GM23248 (cell line): ENCODE measurements around the gene CPOX. TPM values are rescaled to one million over a fixed set of nuclear protein-coding genes. Genes with fewer than 3 reads are reported as not detected.

Experiments
- DNase-seq: peaks from one replicate; pipeline ENCODE4 v3.0.0-alpha.2; 2015
- H2AFZ ChIP-seq: fragments of 200-600 bp; sonication (generic); 2 replicates; pipeline ENCODE4 v1.6.1; 2016; ENCODE audit warnings: antibody characterized with exemption
- H3F3A ChIP-seq: fragments of 200-600 bp; sonication (generic); 2 replicates; pipeline ENCODE4 v1.6.1; 2016; ENCODE audit warnings: mild to moderate bottlenecking, antibody characterized with exemption, mixed run types; ENCODE audit not compliant: insufficient read depth
- H3K27ac ChIP-seq: fragments of 200-600 bp; sonication (generic); 2 replicates; pipeline ENCODE4 v1.5.1; 2016; ENCODE audit warnings: mild to moderate bottlenecking
- H3K27me3 ChIP-seq: fragments of 200-600 bp; sonication (generic); replicated peaks from 2 replicates; pipeline ENCODE4 v1.6.1; 2016; ENCODE audit warnings: mild to moderate bottlenecking; ENCODE audit not compliant: insufficient read depth
- H3K36me3 ChIP-seq: fragments of 200-600 bp; sonication (generic); 2 replicates; pipeline ENCODE4 v1.6.1; 2016; ENCODE audit warnings: low read depth, mild to moderate bottlenecking
- H3K4me1 ChIP-seq: fragments of 200-600 bp; sonication (generic); 2 replicates; pipeline ENCODE4 v1.6.1; 2016; ENCODE audit warnings: mild to moderate bottlenecking; ENCODE audit not compliant: insufficient read depth
- H3K4me2 ChIP-seq: fragments of 200-600 bp; sonication (generic); one replicate; pipeline ENCODE4 v1.6.1; 2016; ENCODE audit warnings: mild to moderate bottlenecking; ENCODE audit not compliant: unreplicated experiment
- H3K4me3 ChIP-seq: fragments of 200-600 bp; sonication (generic); 2 replicates; pipeline ENCODE4 v1.5.1; 2016; ENCODE audit warnings: mild to moderate bottlenecking
- H3K79me2 ChIP-seq: fragments of 200-600 bp; sonication (generic); 2 replicates; pipeline ENCODE4 v1.6.1; 2016; ENCODE audit warnings: mild to moderate bottlenecking; ENCODE audit not compliant: insufficient read depth
- H3K9ac ChIP-seq: fragments of 200-600 bp; sonication (generic); 2 replicates; pipeline ENCODE4 v1.6.1; 2016; ENCODE audit warnings: mild to moderate bottlenecking
- H3K9me2 ChIP-seq: fragments of 200-600 bp; sonication (generic); 2 replicates; pipeline ENCODE4 v1.6.1; 2016; ENCODE audit warnings: mixed run types, mild to moderate bottlenecking, moderate library complexity; ENCODE audit not compliant: insufficient read depth
- H3K9me3 ChIP-seq: fragments of 200-600 bp; sonication (generic); one replicate; pipeline ENCODE4 v1.6.1; 2017; ENCODE audit warnings: low read depth
- H4K20me1 ChIP-seq: fragments of 200-600 bp; sonication (generic); 2 replicates; pipeline ENCODE4 v1.6.0; 2016; ENCODE audit not compliant: insufficient read depth
- EZH2 ChIP-seq: fragments of 200-600 bp; sonication (generic); IDR thresholded peaks from 2 replicates; pipeline ENCODE4 v1.6.1; 2018; ENCODE audit warnings: antibody characterized with exemption, mild to moderate bottlenecking; ENCODE audit not compliant: insufficient read depth, poor library complexity, severe bottlenecking
- EZH2phosphoT487 ChIP-seq: fragments of 200-600 bp; sonication (generic); IDR thresholded peaks from 2 replicates; pipeline ENCODE4 v1.6.1; 2018; ENCODE audit warnings: antibody characterized with exemption, moderate library complexity, mild to moderate bottlenecking, low read depth; ENCODE audit not compliant: insufficient read depth
- WGBS, 2 experiments: methylation state at CpG; one replicate each; pipeline ENCODE4 v1.1.6; 2015 to 2017; ENCODE audit warnings: low lambda C conversion rate in 2 of 2, low coverage in 1 of 2; ENCODE audit errors: missing lambda C conversion rate in 2 of 2; 5-methylcytosine and 5-hydroxymethylcytosine counted together
- in situ Hi-C: fragments of 300-500 bp; cut with MboI; formaldehyde crosslinking; loops from 2 replicates; pipeline ENCODE4 v1.15.0; 2020
- polyA plus RNA-seq: library from polyadenylated mRNA; unstranded; fragments of >200 nt; fragmentation: Nextera tagmentation; extraction: Ambion mirVana; gene quantifications from 2 replicates; pipeline ENCODE4 v1.2.1, GENCODE V29; 2016
- total RNA-seq: library from RNA; depleted of rRNA; stranded (reverse); fragments of >200 nt; shearing (Covaris generic); gene quantifications from 2 replicates; pipeline ENCODE4 v1.2.3, GENCODE V29; 2014

Gene CPOX
- total and polyA plus RNA-seq, 2 experiments from 2014 or later = 9.2 to 33.6 TPM

DNA sequence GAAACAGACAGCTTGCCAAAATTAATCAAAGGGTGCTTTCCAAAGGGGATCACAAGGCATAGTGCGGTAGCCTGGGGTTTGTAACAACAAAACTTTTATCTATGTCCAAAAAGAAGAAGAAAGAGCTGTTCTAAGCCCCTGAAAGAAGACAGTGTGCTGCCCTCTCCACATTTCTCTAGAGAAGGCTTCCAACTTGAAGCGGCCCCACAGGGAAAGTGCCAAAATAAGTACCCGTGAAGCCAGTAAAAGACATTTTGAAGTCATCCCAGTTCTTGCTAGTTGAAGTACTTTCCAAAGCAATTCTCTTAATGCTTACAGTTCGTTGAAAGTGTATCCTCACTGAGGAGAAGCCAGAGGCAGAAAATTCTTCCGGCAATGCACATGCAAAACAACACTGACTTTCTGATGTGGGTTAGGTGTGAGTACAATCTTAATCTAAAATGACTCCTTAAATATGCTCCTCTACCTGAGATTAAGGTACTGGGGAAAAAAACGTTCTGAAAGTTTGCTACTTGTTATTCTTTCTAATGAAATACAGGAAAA lies 40.3 kb downstream of the CPOX start:
- Histone ChIP-seq H3K36me3 (no peaks in the 10 kb centered on the region), H3K27me3 (peaks cover 43% of the 10 kb centered on the region), H3K9me2 (no peaks in the 10 kb centered on the region), H3K9ac (no peak overlapping the region), H4K20me1 (no peaks in the 10 kb centered on the region), H3K9me3 (no peaks in the 10 kb centered on the region), H3K4me2 (no peak overlapping the region), H2AFZ (no peak overlapping the region), H3K79me2 (no peaks in the 10 kb centered on the region), H3K27ac (no peak overlapping the region), H3F3A (no peaks in the 10 kb centered on the region), H3K4me3 (no peak overlapping the region), H3K4me1 (no peaks in the 10 kb centered on the region)
- WGBS, 2 experiments = 34 to 35% methylated on average over 6 of the region's 6 CpGs
- DNase-seq = no peak
- in situ Hi-C loops = no loop called here
- TF ChIP-seq EZH2phosphoT487 = no peak
- no peak for TF ChIP-seq EZH2

DNA sequence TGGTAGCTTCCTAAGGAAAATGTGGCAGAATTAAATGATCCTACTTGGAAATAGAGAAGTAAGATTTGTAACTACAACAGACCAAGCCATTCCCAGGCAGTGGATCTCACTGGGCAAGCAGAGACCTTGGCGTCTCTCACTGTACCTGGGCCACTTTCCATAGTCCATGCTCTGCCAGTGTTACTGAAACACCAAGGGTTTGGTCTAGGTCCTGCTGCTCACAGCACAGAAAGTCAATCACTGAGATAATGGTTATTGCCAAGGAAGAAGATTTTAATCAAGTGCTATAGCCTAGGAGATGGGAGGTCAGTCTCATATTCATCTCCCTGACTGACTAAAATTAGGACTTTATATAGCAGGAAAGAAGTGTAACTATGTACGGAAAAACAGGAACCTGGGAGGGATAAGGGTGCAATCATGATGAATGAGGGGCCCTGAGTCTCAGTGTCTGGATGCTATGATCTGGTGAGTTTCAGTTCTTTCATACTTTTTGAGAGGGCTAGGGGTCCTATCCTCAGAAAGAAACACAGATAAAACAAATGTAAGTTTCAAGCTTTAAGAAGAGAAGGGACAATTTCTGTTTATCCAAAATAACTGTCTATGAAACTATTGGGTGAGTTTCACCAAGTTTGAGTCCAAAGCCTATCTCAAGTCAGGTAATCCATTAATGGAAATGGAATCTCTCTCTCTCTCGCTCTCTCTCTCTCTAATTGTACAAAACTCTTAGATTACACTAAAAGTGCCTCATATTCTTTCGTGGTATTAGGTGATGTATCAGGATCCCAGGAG lies 41.0 kb downstream of the CPOX start:
- H3K9me3 ChIP-seq = no peaks in the 10 kb centered on the region
- in situ Hi-C loops = no loop called here
- H3K9me2 ChIP-seq = no peaks in the 10 kb centered on the region
- no peak overlapping the region for H2AFZ ChIP-seq
- H3K27ac ChIP-seq = no peak overlapping the region
- no peaks in the 10 kb centered on the region for H3K4me1 ChIP-seq
- no peaks in the 10 kb centered on the region for H3K79me2 ChIP-seq
- H3K9ac ChIP-seq = no peak overlapping the region
- H3K4me2 ChIP-seq = no peak overlapping the region
- H3K36me3 ChIP-seq = no peaks in the 10 kb centered on the region
- no peaks in the 10 kb centered on the region for H3F3A ChIP-seq
- TF ChIP-seq EZH2 = no peak
- TF ChIP-seq EZH2phosphoT487 = no peak
- 30 to 34% methylated on average over 4 of the region's 4 CpGs for WGBS, 2 experiments
- H4K20me1 ChIP-seq = no peaks in the 10 kb centered on the region
- no peak for DNase-seq
- peaks cover 45% of the 10 kb centered on the region for H3K27me3 ChIP-seq
- H3K4me3 ChIP-seq = no peak overlapping the region

DNA sequence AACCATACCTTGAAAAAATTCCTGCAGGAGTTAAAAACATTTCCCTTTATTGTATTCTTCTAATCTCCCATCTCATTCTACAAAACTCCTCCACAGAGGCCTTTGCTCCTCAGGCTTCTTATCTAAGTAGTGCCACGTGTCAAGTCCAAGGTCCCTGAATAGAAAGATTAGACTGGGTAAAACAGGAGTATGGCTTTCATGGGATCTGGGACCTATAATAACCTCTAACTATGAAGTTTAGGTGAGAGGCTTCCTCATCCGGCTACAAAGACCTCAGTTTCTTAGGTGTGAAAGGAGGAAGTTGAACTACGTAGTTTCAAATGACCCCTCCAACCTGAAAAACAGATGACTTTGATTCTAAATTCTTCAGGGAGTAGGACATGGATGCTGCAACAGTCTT lies 41.7 kb downstream of the CPOX start:
- 56 to 59% methylated on average over 3 of the region's 3 CpGs for WGBS, 2 experiments
- no peak overlapping the region for H3K27ac ChIP-seq
- H3K4me1 ChIP-seq = no peaks in the 10 kb centered on the region
- H3K79me2 ChIP-seq = no peaks in the 10 kb centered on the region
- no peak overlapping the region for H3K9ac ChIP-seq
- peaks cover 40% of the 10 kb centered on the region for H3K27me3 ChIP-seq
- H3F3A ChIP-seq = no peaks in the 10 kb centered on the region
- no peak overlapping the region for H2AFZ ChIP-seq
- H3K36me3 ChIP-seq = no peaks in the 10 kb centered on the region
- in situ Hi-C loops = no loop called here
- no peaks in the 10 kb centered on the region for H3K9me3 ChIP-seq
- TF ChIP-seq EZH2phosphoT487 (no peak), EZH2 (no peak)
- H3K4me2 ChIP-seq = no peak overlapping the region
- H3K4me3 ChIP-seq = no peak overlapping the region
- DNase-seq = no peak
- H3K9me2 ChIP-seq = no peaks in the 10 kb centered on the region
- no peaks in the 10 kb centered on the region for H4K20me1 ChIP-seq

GRCh38 chr3:98551236-98551635 lies 42.2 kb downstream of the CPOX start:
- WGBS, 2 experiments = 41 to 51% methylated on average over 2 of the region's 2 CpGs
- no peak overlapping the region for H2AFZ ChIP-seq
- H3K27ac ChIP-seq = no peak overlapping the region

More at GRCh38 chr3:98551236-98551635, 42.2 kb downstream of the CPOX start:
- no peak for DNase-seq
- Histone ChIP-seq H3K9me2 (no peaks in the 10 kb centered on the region), H3K27me3 (peaks cover 40% of the 10 kb centered on the region), H3K4me1 (no peaks in the 10 kb centered on the region), H3K79me2 (no peaks in the 10 kb centered on the region), H3K4me2 (no peak overlapping the region), H3K36me3 (no peaks in the 10 kb centered on the region), H3K9ac (no peak overlapping the region), H3K4me3 (no peak overlapping the region), H3F3A (no peaks in the 10 kb centered on the region), H4K20me1 (no peaks in the 10 kb centered on the region), H3K9me3 (no peaks in the 10 kb centered on the region)
- TF ChIP-seq EZH2phosphoT487 (no peak), EZH2 (no peak)
- in situ Hi-C loops = no loop called here
